DMS79 treated with DMSO at 0.1 percent for 48 hours (cell line): ENCODE data around the gene KIAA1217.
"Not testable (repeated sequence)": the region's sequence is repeated elsewhere in the genome, so short reads cannot be mapped to it uniquely, and the experiment has no call there.

Source experiments
- DNase-seq: peaks from one replicate; lab custom pipeline; 2025; lab: John Stamatoyannopoulos, UW

The KIAA1217 gene

DNA sequence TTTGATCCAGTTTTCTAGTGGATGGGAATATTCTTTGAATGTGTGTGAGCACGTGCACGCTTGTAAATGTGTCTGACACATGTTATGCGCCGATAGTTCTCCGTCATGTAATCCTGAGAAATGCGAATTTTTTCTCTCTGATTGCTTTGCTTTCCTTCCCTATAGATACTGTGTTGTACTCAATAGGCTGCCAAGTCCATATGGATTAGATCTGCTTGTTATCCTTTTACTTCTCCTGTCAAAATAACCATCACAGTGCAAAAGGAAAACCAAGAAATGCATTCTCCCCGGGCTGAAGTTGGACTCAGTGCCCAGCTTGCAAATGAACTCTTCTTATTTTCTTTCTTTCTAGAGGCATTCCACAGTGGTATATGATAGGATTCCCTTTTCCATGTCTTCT lies 131.9 kb downstream of the KIAA1217 start:
- no peak for DNase-seq

DNA sequence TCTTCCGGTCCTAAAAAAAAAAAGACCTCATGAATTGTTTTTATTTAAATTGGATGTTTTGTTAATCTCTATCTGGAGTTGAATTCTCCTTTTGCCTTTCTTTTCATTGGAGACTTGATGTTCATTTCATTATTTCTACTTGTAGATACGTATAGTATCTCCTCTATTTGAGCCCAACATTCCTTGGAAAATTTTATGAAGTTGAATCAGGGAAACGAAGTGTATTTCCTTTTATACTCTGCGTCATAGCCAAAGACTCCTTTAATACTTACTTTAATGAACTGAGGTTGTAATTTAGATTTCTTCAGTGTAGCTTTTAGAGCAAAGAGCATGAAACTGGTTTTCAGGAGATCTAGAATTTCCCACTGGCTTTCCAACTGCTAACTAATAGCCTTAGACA lies 132.4 kb downstream of the KIAA1217 start:
- DNase-seq: no peak

DNA sequence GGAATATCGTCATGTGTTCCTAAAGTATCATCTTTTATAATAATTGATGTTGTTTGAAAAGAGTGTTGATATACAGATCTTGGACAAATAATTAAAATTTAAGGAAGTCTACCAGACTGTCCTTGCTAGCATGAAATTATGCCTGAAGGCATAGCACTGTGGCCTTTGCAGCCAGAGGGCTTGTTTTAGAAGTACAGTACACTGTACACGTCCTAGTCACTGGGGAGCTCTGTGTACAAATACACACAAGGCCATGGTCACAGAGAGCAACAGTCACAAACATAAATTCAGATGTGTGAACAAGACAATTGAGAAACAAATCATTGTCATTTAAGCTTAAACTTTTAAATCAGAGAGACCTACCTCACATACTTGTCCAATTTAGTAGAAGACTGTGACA lies 133.0 kb downstream of the KIAA1217 start:
- DNase-seq: no peak

DNA sequence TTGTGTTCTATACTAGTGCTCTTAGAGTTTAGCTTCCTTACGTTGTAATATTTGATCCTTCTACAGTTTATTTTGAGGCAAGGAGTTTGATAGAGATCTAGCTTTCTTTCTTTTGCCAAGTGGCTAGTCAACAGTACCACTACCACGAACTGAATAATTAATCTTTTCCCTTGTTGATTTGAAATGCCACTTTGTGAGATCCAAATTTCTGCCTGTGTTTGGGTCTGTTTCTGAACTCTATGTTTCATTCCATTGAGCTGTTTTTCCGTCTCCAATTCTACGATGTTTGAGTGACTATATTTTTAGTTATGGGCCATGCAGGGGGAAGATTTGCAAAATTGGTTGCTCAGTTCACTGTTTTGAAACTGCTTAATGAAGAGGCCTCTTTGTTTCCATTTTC lies 134.7 kb downstream of the KIAA1217 start:
- DNase-seq: no peak

DNA sequence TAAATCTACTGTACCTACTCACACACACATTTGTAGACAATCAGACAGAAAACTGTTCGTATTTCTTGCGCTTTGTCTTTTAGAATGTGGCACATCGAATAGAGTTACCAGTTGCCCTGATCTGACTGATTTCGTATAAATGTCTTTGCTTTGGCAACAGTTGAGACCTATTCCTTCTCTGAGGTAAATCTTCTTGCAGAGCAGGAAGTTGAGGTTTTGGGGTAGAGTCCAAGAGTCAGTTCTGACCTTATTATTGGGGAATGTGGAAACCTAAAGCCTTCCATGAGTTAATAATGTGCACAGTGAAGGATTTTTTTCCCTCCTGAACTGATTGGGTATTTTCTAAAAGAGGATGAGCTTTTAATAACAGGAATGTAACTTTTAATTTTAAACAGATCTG lies 135.3 kb downstream of the KIAA1217 start:
- no peak for DNase-seq

DNA sequence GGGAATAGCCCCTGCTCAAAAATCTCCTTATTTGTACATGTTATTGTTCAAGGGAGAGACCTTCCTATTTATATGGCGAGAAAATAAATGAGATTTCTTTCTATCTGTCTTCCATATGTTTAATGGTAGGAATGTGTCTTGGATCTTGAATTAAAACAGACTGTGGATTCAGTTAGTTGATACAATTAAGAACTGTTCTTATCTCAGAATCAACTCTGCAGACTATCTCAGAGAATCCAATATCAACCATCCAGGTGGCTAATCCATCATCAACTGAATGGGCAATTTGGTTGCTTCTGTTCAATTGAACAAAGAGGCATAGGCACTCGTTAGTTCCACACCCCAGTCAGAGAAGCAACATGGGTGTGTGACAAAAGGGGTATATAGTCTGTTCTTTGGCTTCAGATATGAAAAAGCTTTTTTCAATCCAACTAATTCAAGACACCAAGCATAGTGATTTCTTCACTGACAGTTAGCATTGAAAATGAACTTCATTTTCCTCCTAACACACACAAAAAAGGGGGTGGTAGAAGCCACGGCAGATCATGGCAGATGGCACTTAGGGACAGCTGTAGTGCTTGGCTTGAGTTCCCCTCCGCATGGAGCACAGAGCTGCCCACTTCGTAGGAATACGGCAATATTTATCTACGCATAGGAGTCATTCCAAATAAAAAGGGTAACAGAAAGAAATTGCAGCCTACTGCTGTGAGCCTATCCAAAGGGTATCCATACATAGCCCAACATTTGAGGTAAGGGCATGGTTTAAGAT lies 135.9 kb downstream of the KIAA1217 start:
- DNase-seq: no peak

DNA sequence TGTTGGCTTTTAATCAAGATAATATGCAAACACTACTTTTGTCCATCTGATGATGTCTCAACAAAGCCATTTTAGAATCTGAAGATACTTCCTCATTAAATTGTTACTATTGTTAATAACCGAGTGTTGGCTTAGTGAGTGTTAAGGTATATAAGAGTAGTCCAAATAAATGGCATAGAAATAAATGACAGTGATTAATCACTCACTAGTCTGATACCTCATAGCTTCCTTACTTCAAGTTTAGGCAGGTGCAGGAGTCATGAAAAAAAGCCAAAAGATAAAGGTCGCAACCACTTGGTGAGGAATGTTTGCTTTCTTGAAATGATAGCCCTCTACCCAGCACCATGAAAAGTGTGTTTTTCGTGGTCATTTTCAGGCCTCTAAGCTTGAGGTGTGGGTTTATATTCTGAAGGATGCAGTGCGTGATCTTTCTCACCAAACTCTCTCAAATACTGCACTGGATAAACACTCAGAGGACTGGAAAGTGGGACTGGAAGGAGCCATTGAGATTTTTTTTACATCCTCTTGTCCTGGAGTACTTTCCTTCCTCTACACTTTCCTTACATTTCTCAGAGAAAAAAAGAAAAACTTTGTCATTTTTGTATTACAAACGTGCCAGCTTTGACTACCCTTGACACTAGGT lies 138.1 kb downstream of the KIAA1217 start:
- peak; percentile 32 for DNase-seq

DNA sequence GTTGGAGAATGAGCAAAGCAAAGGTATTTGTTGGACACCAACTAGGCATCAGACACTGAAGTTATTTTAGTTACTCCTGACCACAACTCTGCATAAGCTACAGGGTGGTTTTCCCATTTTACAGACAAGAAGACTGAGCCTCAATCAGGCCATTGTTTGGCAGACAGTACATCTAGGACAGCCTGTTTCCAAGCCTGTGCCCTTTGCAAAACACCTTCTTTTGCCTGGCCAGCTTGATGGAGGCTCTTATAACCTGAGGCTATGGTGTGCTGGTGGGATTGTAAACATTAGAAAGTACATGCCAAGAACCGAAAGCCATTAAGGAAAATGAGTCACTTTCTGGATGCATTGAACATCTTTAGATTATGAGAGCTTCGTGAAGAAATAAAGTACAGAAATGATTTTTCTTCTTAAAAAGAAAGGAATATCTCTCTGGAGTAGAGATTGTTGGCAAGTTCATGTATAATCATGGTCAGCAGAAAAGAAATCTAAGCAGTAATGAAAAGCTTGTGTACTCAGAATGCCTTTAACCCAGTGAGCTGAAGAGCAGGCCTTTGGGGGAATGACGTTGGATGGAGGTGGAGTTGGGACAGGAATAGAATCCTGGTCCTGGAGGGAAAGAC lies 140.6 kb downstream of the KIAA1217 start:
- DNase-seq: no peak

DNA sequence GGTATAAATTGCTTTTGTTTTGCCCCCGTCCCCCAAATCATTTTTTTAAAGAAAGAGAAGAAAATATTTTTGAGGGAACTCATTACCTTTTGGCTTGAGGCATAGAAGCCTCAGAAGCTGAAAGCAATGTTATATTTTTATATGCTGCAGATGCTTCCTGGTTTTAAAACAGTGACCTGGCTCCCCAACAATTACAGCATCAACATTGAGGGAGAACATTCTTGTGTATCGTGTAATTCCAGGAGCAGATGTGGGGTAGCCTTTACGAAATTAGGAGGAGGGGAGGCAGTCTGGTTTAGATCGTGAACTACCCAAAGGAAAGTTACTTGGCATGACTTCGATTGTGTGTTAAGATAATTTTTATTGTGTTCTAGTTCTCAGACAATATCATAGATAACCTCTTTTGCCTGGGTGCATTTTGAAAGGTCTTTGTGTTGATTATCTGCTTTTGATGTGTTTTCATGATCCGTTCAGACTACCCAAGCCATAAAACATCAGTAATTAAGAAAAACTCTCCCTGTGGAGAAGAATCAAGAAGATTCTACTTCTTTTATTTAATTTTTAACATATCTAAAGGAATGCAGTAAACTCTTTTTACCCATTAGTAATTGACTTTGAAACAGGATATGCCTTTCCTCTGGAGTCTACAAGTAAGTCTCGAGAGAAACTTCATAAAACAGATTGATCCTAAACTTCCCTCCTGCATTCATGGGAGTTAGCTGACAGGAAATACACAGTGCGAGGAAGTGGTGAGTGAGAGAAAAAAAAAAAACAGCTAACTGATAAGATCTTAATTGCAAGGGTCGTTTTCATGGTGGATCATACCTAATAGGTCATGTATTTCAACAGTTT lies 141.4 kb downstream of the KIAA1217 start:
- no peak for DNase-seq

DNA sequence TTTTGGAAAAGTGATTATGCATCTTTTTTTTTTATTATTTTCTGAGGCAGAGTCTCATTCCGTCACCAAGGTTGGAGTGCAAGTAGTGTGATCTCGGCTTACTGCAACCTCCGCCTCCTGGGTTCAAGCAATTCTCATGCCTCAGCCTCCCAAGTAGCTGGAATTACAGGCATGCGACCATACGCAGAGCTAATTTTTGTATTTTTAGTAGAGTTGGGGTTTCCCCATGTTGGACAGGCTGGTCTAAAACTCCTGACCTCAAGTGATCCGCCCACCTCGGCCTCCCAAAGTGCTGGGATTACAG lies 141.9 kb downstream of the KIAA1217 start:
- not testable (repeated sequence) for DNase-seq

DNA sequence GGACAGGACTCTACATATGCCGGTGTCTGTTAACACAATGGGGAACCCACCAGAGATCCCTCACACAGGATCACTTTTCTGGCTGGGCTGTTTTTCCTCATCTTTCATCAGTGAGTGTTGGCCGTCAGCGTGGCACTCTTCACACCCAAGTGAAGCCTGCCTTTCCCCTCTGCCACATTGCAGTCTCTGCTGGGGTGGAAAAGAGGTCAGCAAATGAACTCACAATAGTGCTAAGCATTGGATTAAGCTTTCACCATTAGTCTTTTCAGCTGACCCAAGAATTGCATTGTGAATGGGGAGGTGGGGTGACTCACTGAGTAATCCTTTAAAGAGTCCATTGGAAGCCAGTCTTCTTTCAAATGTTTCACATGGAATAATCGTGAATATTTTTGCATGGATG lies 143.0 kb downstream of the KIAA1217 start:
- DNase-seq: no peak

DNA sequence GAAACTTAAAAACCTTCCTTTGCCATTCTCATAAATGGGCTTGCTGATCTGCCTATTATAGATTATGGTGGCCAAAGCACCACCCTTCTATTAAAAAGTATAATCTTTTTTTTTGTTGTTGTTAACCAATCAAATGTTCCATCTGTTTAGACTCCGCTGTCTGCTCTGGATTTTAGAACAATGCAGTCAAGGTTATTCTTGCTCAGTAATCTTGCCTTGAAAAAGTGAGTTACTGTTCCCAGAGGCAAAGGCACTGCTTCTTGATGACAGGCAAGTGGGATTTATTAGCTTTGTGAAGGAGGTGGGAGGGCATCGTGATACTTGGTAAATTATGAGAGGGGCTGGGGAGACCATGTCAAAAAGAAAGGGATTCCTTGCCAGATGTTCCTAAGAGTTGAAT lies 143.5 kb downstream of the KIAA1217 start:
- DNase-seq: no peak

DNA sequence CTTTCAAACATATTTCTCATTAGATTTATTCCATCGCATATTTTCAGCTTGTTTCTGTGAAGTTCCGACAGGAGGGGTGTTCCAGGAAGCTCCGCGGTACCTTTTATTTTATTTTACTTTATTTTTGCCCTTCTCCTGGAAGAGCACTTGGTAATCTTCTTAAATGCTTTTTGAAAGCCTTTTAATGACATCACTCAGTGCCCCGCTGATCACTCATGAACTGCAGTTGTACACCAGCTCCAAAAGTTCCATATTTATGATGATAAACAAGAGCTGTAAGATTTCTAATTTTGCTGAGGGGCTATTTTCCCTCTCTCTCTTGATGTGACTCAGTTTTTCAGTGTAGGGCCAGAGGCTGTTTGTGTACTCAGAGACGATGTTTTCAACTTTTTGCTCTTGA lies 144.4 kb downstream of the KIAA1217 start:
- DNase-seq: no peak

DNA sequence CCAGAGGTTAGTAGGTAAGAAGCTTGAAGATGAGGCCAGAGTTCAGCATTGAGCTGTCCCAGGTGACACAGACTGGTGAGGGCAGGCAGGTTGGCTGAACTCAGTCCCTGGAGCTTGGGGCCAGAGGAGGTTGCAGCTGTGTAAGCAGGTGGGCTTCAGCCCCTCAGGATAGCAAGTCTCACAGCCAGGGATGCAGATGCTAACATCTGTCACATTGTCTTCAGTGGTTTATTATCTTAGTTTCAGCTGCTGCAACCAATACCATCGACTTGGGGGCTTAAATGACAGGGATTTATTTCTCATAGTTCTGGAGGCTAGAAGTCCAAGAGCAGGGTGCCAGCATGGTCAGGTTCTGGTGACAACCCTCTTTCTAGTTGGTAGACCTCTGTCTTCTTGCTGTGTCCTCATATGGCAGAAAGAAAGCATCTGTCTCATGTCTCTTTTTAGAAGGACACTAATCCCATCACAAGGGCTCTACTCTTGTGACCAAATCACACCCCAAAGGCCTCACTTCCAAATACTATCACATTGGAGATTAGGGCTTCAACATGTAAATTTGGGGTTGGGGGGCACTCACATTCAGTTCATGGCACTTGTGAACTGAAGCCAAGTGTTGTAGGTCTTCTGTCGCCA lies 146.2 kb downstream of the KIAA1217 start:
- no peak for DNase-seq

DNA sequence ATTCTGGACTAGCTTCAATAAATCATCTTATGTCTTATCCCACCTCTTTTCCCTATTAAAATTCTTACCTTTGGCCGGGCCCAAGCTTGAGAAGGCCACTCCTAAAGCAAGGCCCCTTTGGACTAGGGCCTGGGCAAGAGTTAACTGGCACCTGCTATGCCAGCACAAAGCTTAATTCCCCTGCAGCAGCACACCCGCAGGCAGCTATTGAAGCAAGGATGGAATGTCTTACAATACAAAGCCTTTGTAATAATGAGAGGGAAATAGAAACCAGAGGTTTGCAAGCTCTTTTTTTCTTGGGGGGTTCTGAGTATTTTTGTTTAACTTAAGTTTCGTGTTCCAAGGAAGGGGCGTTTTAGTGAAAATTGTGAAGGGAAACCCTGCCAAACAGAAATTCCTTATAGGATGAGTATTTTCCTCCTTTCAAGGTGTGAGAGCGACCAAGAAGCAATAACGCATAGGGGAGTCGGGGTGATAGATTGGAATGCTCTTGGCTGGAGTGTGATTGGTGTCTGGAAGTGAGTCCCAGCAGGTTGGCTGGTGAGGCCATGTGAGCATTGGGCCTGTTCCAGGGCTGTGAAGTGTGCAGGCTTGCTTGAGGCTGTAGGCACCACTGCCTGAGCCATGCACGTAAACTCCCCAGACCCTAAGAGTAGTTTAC lies 148.5 kb downstream of the KIAA1217 start:
- DNase-seq: no peak

DNA sequence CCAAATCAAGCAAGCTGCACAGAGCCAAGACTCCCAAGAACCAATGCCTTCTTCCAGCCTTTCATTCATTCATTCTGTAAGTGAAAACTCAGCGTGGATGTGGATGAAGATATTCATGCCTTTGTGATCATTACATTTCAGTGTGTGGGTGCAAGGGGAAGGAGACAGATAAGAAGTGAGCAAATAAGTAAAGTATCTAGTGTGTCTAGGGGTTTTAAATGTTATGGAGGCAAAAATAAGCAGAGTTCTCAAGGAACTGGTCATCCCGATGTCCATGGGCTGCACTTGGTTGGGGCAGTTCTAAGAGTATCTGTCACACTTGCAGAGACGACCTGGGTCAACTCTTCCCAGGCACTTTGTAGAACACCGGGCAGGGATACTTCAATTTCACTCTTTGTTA lies 149.1 kb downstream of the KIAA1217 start:
- DNase-seq: no peak

DNA sequence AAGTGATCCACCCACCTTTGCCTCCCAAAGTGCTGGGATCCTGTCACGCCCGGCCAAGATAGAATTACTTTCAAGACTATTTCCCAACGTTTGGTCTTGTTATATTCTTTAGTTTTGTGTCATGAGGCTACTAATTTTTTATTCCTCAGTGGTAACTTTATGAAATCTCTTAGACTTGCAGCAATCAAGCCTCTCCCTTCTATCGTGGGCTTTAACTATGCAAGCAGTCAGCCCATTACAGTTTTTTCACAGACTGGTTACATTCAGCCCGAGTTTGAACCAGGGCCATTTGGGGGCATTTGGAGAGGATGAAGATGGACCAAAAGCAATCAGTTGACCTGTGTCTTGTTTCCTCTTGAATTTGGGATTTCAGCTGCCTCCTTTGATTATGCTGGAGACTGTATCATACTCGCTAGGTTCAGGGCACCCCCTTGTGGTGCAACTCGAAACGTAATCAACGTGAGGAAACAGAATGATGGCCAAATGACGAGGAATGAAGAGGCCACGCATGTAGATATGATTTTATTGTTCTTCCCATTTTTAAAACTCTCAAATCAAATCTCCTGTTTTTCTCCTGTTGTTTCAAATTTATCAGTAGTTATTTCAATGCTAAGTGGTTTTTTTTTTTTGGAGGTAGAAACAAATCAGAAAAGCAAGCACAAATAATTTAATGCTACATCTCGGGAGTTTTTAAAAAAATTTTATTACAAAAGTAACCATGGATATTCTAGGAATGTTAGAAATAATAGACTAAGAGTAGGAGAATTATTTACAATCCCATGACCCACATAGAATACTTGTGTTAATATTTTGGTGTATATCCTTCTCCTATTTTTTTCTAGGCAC lies 151.6 kb downstream of the KIAA1217 start:
- DNase-seq: peak; percentile 7

DNA sequence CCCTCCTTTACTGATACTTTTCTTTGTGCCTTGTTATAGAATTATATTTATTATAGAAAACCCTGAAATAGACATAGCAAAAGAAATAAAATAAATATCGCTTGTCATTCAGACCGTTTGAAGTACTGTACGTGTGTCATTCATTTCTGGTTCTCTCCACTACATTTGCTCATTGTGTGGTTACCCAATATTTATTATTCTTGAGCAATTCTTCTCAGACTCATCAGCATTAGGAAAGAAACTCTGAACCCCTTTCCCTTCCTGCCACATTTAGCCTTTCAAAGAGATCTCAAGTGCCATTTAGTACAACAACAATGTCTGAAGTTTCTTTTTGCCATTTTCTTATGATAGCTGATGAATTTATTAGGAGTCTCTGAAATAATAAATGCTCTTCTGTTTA lies 154.1 kb downstream of the KIAA1217 start:
- no peak for DNase-seq

DNA sequence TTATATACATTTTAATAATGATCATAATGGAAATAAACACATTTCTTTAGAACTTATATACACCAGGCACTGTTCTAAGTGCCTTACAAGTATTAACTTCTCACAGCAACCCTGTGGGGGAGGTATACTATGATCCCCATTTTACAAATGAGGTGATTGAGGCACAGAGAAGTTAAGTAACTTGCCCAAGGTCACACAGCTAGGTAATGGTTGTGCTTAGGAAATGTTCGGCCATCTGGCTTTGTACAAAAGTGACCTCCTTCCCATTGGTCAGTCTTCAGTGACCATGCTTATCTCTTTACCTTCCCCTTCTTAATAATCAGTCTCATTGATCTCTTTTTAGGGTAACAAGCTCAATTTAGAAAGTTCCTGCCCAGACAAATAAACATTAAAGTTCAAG lies 158.8 kb downstream of the KIAA1217 start:
- no peak for DNase-seq

DNA sequence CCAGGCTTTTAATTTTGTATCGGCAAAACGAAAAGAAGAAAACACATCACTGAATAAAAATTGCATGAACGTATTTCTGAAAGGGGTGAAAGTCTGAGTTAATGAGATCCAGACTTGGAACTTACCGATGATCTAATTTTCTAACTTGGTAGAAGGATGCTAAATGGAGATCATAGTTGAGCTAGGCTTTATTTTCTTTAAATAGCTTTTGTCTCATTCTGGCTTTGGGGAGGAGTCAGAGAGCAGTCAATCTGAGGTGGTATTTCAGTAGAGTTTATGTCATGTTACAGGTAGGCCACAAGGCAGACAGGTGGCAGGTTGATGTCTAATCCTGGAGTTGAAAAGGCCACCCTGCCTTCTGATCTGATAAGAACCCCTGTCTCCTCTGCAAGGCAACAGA lies 161.9 kb downstream of the KIAA1217 start:
- DNase-seq: no peak

DNA sequence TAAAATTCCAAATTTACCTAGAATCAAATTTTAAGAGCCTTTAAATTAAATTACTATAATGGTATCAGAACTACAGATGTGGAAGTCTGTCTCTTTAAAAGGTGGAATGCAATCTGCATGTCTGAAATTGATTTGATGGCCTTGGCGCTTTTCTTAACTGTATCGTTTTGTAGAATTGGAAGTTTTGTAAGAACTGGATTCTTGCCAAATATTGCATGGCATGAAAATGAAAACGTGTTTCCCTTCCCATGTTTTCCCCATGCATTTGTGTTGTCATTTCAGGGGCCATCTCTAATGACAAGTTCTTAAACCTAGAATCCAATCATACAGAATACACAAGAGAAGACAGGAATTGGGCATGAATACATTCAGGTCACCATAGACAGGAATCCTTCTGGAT lies 162.5 kb downstream of the KIAA1217 start:
- DNase-seq: no peak
